ENCODE results near the gene FANCI. TPM values are rescaled to one million over a fixed set of nuclear protein-coding genes. Genes with fewer than 3 reads are reported as not detected.

FANCI gene
- total and polyA plus RNA-seq, 2 of the 13 experiments (the other 11 are each of a cell fraction or from before 2014, with no cell fraction given): 15.7 to 68.8 TPM

- in situ Hi-C loops (cut with HindIII; ENCODE audit: extremely low pct_ligation_motif_present, low pct_unique_long_range_greater_than_20kb): loop anchor here (10.0 kb wide), 1 partner anchor 91 kb away; no protein-coding TSS in a partner anchor
- CTCF ChIA-PET (ENCODE audit: low intra/inter-chr PET ratio, low total read pairs): no interaction called here
- no peaks in the 10 kb centered on the region for H3K27me3 ChIP-seq (ENCODE audit: control insufficient read depth in 1 of 2, insufficient read depth in 2 of 2, low read length in 2 of 2)
- no peak overlapping the region for H3K9ac ChIP-seq (ENCODE audit: insufficient read depth, low read depth, low read length)
- H2AFZ ChIP-seq (ENCODE audit: low read length): no peak overlapping the region
- intact Hi-C loops (cut with micrococcal nuclease; ENCODE audit: unreplicated experiment): loop anchor here (10.0 kb wide), 1 partner anchor 101 kb away; no protein-coding TSS in a partner anchor
- 71% methylated on average over 2 of the region's 2 CpGs for WGBS (ENCODE audit: low lambda C conversion rate)
- no peaks in the 10 kb centered on the region for H3K9me3 ChIP-seq (ENCODE audit: low read length)
- H3K4me2 ChIP-seq (ENCODE audit: low read depth, low read length): no peak overlapping the region
- H3K4me3 ChIP-seq (replicated peaks in 1 of 3; ENCODE audit: insufficient read depth in 1 of 3, low read depth in 2 of 3, low read length in 3 of 3): no peak overlapping the region
- ATAC-seq (no peak), FAIRE-seq (no peak), DNase-seq (ENCODE audit: low spot score) (no peak)
- H3K27ac ChIP-seq (ENCODE audit: extremely low read length, insufficient read depth, low read length): no peak overlapping the region
- POLR2A ChIA-PET: no interaction called here
- TF ChIP-seq ZNF337 (CRISPR knock-in tag; IDR thresholded peaks at IDR 0.05; ENCODE audit: borderline replicate concordance, low read depth) (no peak), ATF4 (CRISPR knock-in tag; IDR thresholded peaks at IDR 0.05) (no peak), MED1 (CRISPR knock-in tag; IDR thresholded peaks at IDR 0.05) (no peak), JUN (CRISPR knock-in tag; IDR thresholded peaks at IDR 0.05) (no peak), BCL3 (CRISPR knock-in tag; IDR thresholded peaks at IDR 0.05) (no peak), PHF8 (CRISPR knock-in tag; IDR thresholded peaks at IDR 0.05) (no peak), ZNF326 (CRISPR knock-in tag; IDR thresholded peaks at IDR 0.05; ENCODE audit: borderline replicate concordance) (no peak), ZNF264 (CRISPR knock-in tag; IDR thresholded peaks at IDR 0.05) (no peak)
- BruUV-seq (replicated peaks): no TSS peak
- H3K36me3 ChIP-seq (replicated peaks in 1 of 2; ENCODE audit: control insufficient read depth in 1 of 2, insufficient read depth in 2 of 2, low read length in 2 of 2): no peaks in the 10 kb centered on the region
- H3K4me1 ChIP-seq (ENCODE audit: insufficient read depth, low read length): peaks cover 28% of the 10 kb centered on the region
- H3K79me2 ChIP-seq (ENCODE audit: insufficient read depth, low read length): no peaks in the 10 kb centered on the region
- H4K20me1 ChIP-seq (ENCODE audit: insufficient read depth, low read length): no peaks in the 10 kb centered on the region
Observed at GRCh38 chr15:89203705-89204273, 40.0 kb upstream of the FANCI start.

Measured in HepG2 (cell line).